Activated naive CD4-positive, alpha-beta T cell treated with anti-CD3 and anti-CD28 coated beads, Interleukin-2, amount 50 U/mL, for 16 hours (primary cell): ENCODE measurements around the gene SEPTIN2.
"Not testable (repeated sequence)": the region's sequence is repeated elsewhere in the genome, so short reads cannot be mapped to it uniquely, and the experiment has no call there.

ENCODE experiments used
- DNase-seq: peaks from one replicate; pipeline ENCODE4 v3.0.0-alpha.2; 2020

Gene SEPTIN2

GRCh38 chr2:241315093-241315878 lies 439 bp upstream of the SEPTIN2 start, which contains the start of gene HDLBP:
Gene HDLBP (minus strand): TSS chr2:241315672. CDS start chr2:241266869, 48,803 bp downstream.
- DNase-seq, result peak; percentile 100

GRCh38 chr2:241316825-241317224 lies 1.1 kb downstream of the SEPTIN2 start:
- no peak for DNase-seq

GRCh38 chr2:241317391-241317790 lies 1.7 kb downstream of the SEPTIN2 start:
- no peak for DNase-seq

GRCh38 chr2:241318830-241319229 lies 3.1 kb downstream of the SEPTIN2 start:
- not testable (repeated sequence) for DNase-seq

- no peak for DNase-seq
Measured at GRCh38 chr2:241320394-241320793, 4.7 kb downstream of the SEPTIN2 start.

GRCh38 chr2:241321033-241321432 lies 5.3 kb downstream of the SEPTIN2 start:
- no peak for DNase-seq

GRCh38 chr2:241321886-241322285 lies 6.2 kb downstream of the SEPTIN2 start:
- DNase-seq, result no peak

- DNase-seq, result no peak
Measured at GRCh38 chr2:241323778-241324177, 8.1 kb downstream of the SEPTIN2 start.

- DNase-seq, result no peak
Measured at GRCh38 chr2:241324775-241325174, 9.1 kb downstream of the SEPTIN2 start.

- DNase-seq, result no peak
Measured at GRCh38 chr2:241325257-241325656, 9.5 kb downstream of the SEPTIN2 start.

- DNase-seq, result no peak
Measured at GRCh38 chr2:241329669-241330615, 14.2 kb downstream of the SEPTIN2 start.

- DNase-seq, result no peak
Measured at GRCh38 chr2:241330616-241330981, 14.9 kb downstream of the SEPTIN2 start.

- no peak for DNase-seq
Measured at GRCh38 chr2:241334813-241335212, 19.1 kb downstream of the SEPTIN2 start.

- no peak for DNase-seq
Measured at GRCh38 chr2:241339839-241340630, 24.3 kb downstream of the SEPTIN2 start.

GRCh38 chr2:241340631-241341163 lies 25.0 kb downstream of the SEPTIN2 start:
- no peak for DNase-seq

GRCh38 chr2:241344925-241345651 lies 29.4 kb downstream of the SEPTIN2 start:
- no peak for DNase-seq

- DNase-seq, result no peak
Measured at GRCh38 chr2:241349941-241350340, 34.2 kb downstream of the SEPTIN2 start.

GRCh38 chr2:241350530-241350877 lies 34.8 kb downstream of the SEPTIN2 start:
- no peak for DNase-seq

GRCh38 chr2:241350878-241351639 lies 35.3 kb downstream of the SEPTIN2 start:
- no peak for DNase-seq

GRCh38 chr2:241351640-241352031 lies 35.9 kb downstream of the SEPTIN2 start:
- no peak for DNase-seq

GRCh38 chr2:241352227-241352626 lies 36.5 kb downstream of the SEPTIN2 start:
- no peak for DNase-seq
